Thyroid gland (tissue), 4 donors: ENCODE results near the gene BOK.

Experiments used
- POLR2A ChIP-seq, 2 donors: fragments of 450-650 bp; IDR thresholded peaks; one replicate each; pipeline ENCODE4 v1.6.1; 2017; ENCODE audit warnings: antibody characterized with exemption in 2 of 2, mild to moderate bottlenecking in 2 of 2, moderate library complexity in 1 of 2
- TF ChIP-seq, protein P1 (sequence below), 6 experiments: fragments of 200-600 bp in 3 of 6; fragments of 450-650 bp in 3 of 6; sonication (generic) in 3 of 6; IDR thresholded peaks; one replicate each; pipeline ENCODE4 v1.5.1; 2016 to 2019; ENCODE audit warnings: antibody characterized with exemption in 6 of 6, mild to moderate bottlenecking in 2 of 6, inconsistent platforms in 1 of 6, moderate library complexity in 1 of 6

GRCh38 chr2:241597561-241597960 is 39.0 kb downstream of the BOK start:
- TF ChIP-seq, protein P1, sequence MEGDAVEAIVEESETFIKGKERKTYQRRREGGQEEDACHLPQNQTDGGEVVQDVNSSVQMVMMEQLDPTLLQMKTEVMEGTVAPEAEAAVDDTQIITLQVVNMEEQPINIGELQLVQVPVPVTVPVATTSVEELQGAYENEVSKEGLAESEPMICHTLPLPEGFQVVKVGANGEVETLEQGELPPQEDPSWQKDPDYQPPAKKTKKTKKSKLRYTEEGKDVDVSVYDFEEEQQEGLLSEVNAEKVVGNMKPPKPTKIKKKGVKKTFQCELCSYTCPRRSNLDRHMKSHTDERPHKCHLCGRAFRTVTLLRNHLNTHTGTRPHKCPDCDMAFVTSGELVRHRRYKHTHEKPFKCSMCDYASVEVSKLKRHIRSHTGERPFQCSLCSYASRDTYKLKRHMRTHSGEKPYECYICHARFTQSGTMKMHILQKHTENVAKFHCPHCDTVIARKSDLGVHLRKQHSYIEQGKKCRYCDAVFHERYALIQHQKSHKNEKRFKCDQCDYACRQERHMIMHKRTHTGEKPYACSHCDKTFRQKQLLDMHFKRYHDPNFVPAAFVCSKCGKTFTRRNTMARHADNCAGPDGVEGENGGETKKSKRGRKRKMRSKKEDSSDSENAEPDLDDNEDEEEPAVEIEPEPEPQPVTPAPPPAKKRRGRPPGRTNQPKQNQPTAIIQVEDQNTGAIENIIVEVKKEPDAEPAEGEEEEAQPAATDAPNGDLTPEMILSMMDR (IDR thresholded peaks at IDR 0.05), result no peak
- no peak for TF ChIP-seq POLR2A (IDR thresholded peaks at IDR 0.05)
